Cerebellar nuclear complex (tissue), 1 donor: ENCODE results near the gene HCST.

Source experiments
- DNase-seq, 2 experiments: peaks; one replicate each; lab custom pipeline; 2025; lab: John Stamatoyannopoulos, UW

HCST gene

GRCh38 chr19:35937345-35938281 is 35.3 kb downstream of the HCST start:
- DNase-seq, result no peak

DNA sequence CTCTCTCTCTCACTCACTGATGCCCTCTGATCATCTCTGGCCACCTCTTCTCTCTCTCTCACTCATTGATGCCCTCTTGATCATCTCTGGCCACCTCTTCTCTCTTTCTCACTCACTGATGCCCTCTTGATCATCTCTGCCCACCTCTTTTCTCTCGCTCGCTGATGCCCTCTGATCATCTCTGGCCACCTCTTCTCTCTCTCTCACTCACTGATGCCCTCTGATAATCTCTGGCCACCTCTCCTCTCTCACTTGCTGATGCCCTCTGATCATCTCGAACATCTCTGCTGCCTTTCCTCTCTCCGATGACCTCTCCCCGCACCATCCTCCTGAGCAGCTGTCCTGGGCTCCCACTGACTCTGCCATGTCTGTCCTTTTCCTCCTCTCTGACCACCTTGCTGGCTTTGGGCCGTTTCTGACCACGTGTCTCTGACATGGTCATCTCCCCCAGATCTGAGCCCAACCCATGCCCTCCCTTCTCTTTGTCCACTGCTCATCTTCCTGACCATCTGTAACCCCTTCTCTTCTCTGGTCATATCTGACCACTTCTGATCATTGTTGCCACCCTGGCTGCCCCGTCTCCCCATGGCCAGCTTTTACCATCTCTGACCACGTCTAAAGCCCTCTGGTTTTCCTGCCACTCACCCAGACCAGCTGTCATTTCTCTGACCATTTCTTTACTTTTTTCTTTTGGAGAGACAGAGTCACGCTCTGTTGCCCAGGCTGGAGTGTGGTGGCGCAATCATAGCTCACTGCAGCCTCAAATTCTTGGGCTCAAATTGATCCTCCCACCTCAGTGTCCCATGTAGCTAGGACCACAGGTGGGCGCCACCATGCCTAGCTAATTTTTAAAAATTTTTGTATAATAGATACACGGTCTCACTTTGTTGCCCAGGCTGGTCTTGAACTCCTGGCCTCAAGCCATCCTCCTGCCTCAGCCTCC is 36.2 kb downstream of the HCST start:
- no peak for DNase-seq

GRCh38 chr19:35939307-35940077 is 37.2 kb downstream of the HCST start:
- DNase-seq, result no peak

GRCh38 chr19:35940078-35940775 is 37.9 kb downstream of the HCST start:
- no peak for DNase-seq

- DNase-seq, result no peak
Measured at GRCh38 chr19:35940839-35941238, 38.5 kb downstream of the HCST start.

- DNase-seq, result no peak
Measured at GRCh38 chr19:35942235-35942634, 39.9 kb downstream of the HCST start.

DNA sequence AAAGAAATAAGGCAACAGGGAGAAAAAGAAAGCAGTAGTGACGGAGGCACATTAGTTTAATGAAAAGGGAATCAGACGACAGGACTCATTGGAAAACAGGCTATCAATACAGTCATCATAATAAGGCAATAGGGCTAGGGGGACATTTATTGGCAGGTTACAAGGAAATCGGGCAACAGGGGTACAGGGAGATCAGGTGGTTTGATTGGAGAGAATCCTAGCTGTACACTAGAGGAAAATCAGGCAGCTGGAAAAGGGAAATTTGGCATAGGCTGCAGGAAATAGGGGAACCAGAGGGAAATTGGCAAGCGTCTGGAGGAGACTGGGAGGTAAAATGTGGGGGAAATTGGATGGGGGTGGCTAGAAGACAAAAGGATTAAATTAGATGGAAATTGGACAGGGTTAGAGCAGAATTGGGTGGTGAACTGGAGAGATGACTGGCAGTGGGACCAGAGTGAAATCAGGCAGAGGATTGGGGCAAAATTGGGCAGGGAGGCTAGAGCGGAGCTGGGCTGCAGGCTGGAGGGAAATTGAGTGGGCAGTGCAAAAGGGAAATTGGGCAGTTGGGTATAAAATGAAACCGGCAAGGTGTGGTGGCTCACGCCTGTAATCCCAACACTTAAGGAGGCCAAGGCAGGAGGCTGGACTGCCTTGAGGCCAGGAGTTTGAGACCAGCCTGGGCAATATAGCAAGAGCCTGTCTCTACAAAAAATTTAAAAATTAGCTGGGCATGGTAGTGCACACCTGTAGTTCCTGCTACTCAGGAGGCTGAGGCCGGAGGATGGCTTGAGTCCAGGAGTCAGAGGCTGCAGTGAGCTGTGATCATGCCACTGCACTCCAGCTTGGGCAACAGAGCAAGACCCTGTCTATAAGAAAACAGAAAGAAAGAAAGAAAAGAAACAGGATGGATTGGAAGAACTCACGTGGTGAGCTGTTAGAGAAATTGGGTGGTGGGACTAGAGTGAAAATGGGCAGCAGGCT is 41.3 kb downstream of the HCST start:
- DNase-seq, result no peak

GRCh38 chr19:35944556-35944955 is 42.2 kb downstream of the HCST start:
- no peak for DNase-seq

- no peak for DNase-seq
Measured at GRCh38 chr19:35945121-35945790, 42.9 kb downstream of the HCST start.

DNA sequence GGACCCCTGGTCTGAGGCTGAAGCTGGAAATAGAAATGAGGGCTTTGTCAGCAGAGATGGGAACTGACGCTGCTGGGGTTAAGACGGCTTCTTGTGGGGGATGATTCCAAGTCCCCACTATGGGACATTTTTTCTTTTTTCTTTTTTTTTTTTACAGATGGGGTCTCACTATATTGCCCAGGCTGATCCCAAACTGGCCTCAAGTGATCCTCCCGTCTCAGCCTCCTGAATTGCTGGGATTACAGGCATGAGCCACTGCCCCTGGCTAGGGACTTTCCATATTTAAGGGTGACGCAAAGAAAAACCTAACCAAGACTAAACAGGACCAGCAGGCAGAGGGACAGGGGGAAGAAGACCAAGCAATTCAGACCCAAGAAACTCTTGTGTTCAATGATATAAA is 43.9 kb downstream of the HCST start:
- no peak for DNase-seq

GRCh38 chr19:35949131-35949530 is 46.8 kb downstream of the HCST start:
- no peak for DNase-seq
